ENCODE data around the gene OTUD6A.

The OTUD6A gene

GRCh38 chrX:70084592-70085240, 22.5 kb downstream of the OTUD6A start:
- DNase-seq (ENCODE audit: extremely low read depth, low read depth), result peak; percentile 4
- no peak for TF ChIP-seq CTCF (IDR thresholded peaks at IDR 0.05; ENCODE audit: low read depth, low read length, missing control alignments)
- H3K4me3 ChIP-seq (replicated peaks; ENCODE audit: low read depth, low read length), result no peak overlapping the region

GRCh38 chrX:70087857-70088630, 25.8 kb downstream of the OTUD6A start:
- no peak for DNase-seq (ENCODE audit: extremely low read depth, low read depth)
- H3K4me3 ChIP-seq (replicated peaks; ENCODE audit: low read depth, low read length), result no peak overlapping the region
- no peak for TF ChIP-seq CTCF (IDR thresholded peaks at IDR 0.05; ENCODE audit: low read depth, low read length, missing control alignments)

DNA sequence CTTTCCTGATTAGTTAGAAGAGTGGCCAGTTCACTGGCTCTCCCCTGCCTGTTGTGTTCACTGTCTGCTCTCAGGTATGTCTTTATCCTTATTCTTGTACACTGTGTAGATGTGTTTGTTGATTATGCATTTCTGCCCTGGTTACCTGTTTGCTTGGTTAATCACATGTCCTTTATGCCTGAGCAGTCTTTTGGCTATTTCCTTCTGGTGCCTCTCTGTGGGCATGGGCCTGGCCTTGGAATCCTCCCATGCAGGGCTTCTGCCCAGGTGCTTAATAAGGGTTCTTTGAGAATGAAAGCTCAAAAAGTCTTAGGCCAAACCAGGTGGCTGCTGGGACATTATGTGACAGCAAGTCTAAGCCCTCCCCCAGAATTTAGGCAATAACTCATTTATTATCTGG, 26.5 kb downstream of the OTUD6A start:
- no peak overlapping the region for H3K4me3 ChIP-seq (replicated peaks; ENCODE audit: low read depth, low read length)
- no peak for TF ChIP-seq CTCF (IDR thresholded peaks at IDR 0.05; ENCODE audit: low read depth, low read length, missing control alignments)
- no peak for DNase-seq (ENCODE audit: extremely low read depth, low read depth)

- no peak for TF ChIP-seq CTCF (IDR thresholded peaks at IDR 0.05; ENCODE audit: low read depth, low read length, missing control alignments)
- DNase-seq (ENCODE audit: extremely low read depth, low read depth), result no peak
- no peak overlapping the region for H3K4me3 ChIP-seq (replicated peaks; ENCODE audit: low read depth, low read length)
Measured at GRCh38 chrX:70089604-70090297, 27.5 kb downstream of the OTUD6A start.

- H3K4me3 ChIP-seq (replicated peaks; ENCODE audit: low read depth, low read length), result no peak overlapping the region
- no peak for TF ChIP-seq CTCF (IDR thresholded peaks at IDR 0.05; ENCODE audit: low read depth, low read length, missing control alignments)
- DNase-seq (ENCODE audit: extremely low read depth, low read depth), result no peak
Measured at GRCh38 chrX:70092247-70092646, 30.0 kb downstream of the OTUD6A start.

GRCh38 chrX:70096052-70096451, 33.8 kb downstream of the OTUD6A start:
- DNase-seq (ENCODE audit: extremely low read depth, low read depth), result no peak
- H3K4me3 ChIP-seq (replicated peaks; ENCODE audit: low read depth, low read length), result no peak overlapping the region
- TF ChIP-seq CTCF (IDR thresholded peaks at IDR 0.05; ENCODE audit: low read depth, low read length, missing control alignments), result no peak

All from HFF-Myc (cell line).